ENCODE results near the gene PKHD1. TPM values are rescaled to one million over a fixed set of nuclear protein-coding genes. Genes with fewer than 3 reads are reported as not detected.

Gene PKHD1
- total RNA-seq, 1 experiment from 2014 or later: not detected

- POLR2A ChIA-PET: no interaction called here
- no peak for TF ChIP-seq CTCF (IDR thresholded peaks at IDR 0.05; ENCODE audit: unreplicated experiment)
- intact Hi-C loops (cut with micrococcal nuclease): no loop called here
- Mint-ChIP-seq H3K9me3 (ENCODE audit: unreplicated experiment) (no peaks in the 10 kb centered on the region), H3K4me3 (ENCODE audit: unreplicated experiment) (no peak overlapping the region), H3K27ac (ENCODE audit: low read depth, unreplicated experiment) (no peak overlapping the region), H3K4me1 (ENCODE audit: insufficient read depth, unreplicated experiment) (peaks cover 13% of the 10 kb centered on the region), H3K27me3 (ENCODE audit: insufficient read depth, unreplicated experiment) (no peaks in the 10 kb centered on the region), H3K36me3 (ENCODE audit: insufficient read depth, unreplicated experiment) (no peaks in the 10 kb centered on the region)
- BruUV-seq (replicated peaks): no TSS peak
- no peak for DNase-seq (ENCODE audit: unreplicated experiment)
- CTCF ChIA-PET: interaction anchor here (0.6 to 0.7 kb wide), 2 partner anchors 9 to 432 kb away, joined by 3 read pairs; no protein-coding TSS in a partner anchor
Measured at GRCh38 chr6:51625566-51625965, 461.8 kb downstream of the PKHD1 start.

- no peaks in the 10 kb centered on the region for H3K27me3 Mint-ChIP-seq (ENCODE audit: insufficient read depth, unreplicated experiment)
- BruUV-seq (replicated peaks): no TSS peak
- peaks cover 7% of the 10 kb centered on the region for H3K4me1 Mint-ChIP-seq (ENCODE audit: insufficient read depth, unreplicated experiment)
- H3K36me3 Mint-ChIP-seq (ENCODE audit: insufficient read depth, unreplicated experiment): no peaks in the 10 kb centered on the region
- no peak overlapping the region for H3K27ac Mint-ChIP-seq (ENCODE audit: low read depth, unreplicated experiment)
- POLR2A ChIA-PET: no interaction called here
- no peak for DNase-seq (ENCODE audit: unreplicated experiment)
- intact Hi-C loops (cut with micrococcal nuclease): no loop called here
- CTCF ChIA-PET: interaction anchor here (0.6 to 1.0 kb wide), 5 partner anchors 11 to 399 kb away, joined by 3 read pairs; no protein-coding TSS in a partner anchor
- no peak for TF ChIP-seq CTCF (IDR thresholded peaks at IDR 0.05; ENCODE audit: unreplicated experiment)
- H3K9me3 Mint-ChIP-seq (ENCODE audit: unreplicated experiment): no peaks in the 10 kb centered on the region
- H3K4me3 Mint-ChIP-seq (ENCODE audit: unreplicated experiment): no peak overlapping the region
Measured at GRCh38 chr6:51620971-51621370, 466.4 kb downstream of the PKHD1 start.

GRCh38 chr6:51619042-51619799, 468.2 kb downstream of the PKHD1 start:
- no TSS peak for BruUV-seq (replicated peaks)
- DNase-seq (ENCODE audit: unreplicated experiment): no peak
- H3K36me3 Mint-ChIP-seq (ENCODE audit: insufficient read depth, unreplicated experiment): no peaks in the 10 kb centered on the region
- no peaks in the 10 kb centered on the region for H3K27me3 Mint-ChIP-seq (ENCODE audit: insufficient read depth, unreplicated experiment)
- ChIA-PET CTCF (interaction anchor here (0.6 to 2.0 kb wide), 7 partner anchors 11 to 1880 kb away, joined by 3 to 5 read pairs (median 4); no protein-coding TSS in a partner anchor), POLR2A (interaction anchor here (0.8 kb wide), 1 partner anchor 12 kb away, joined by 3 read pairs; no protein-coding TSS in a partner anchor)
- intact Hi-C loops (cut with micrococcal nuclease): no loop called here
- no peak overlapping the region for H3K4me3 Mint-ChIP-seq (ENCODE audit: unreplicated experiment)
- peaks cover 10% of the 10 kb centered on the region for H3K4me1 Mint-ChIP-seq (ENCODE audit: insufficient read depth, unreplicated experiment)
- no peaks in the 10 kb centered on the region for H3K9me3 Mint-ChIP-seq (ENCODE audit: unreplicated experiment)
- TF ChIP-seq CTCF (IDR thresholded peaks at IDR 0.05; ENCODE audit: unreplicated experiment): no peak
- no peak overlapping the region for H3K27ac Mint-ChIP-seq (ENCODE audit: low read depth, unreplicated experiment)

GRCh38 chr6:51618563-51618962, 468.9 kb downstream of the PKHD1 start:
- Mint-ChIP-seq H3K36me3 (ENCODE audit: insufficient read depth, unreplicated experiment) (no peaks in the 10 kb centered on the region), H3K27ac (ENCODE audit: low read depth, unreplicated experiment) (no peak overlapping the region), H3K4me1 (ENCODE audit: insufficient read depth, unreplicated experiment) (peaks cover 12% of the 10 kb centered on the region), H3K27me3 (ENCODE audit: insufficient read depth, unreplicated experiment) (no peaks in the 10 kb centered on the region), H3K4me3 (ENCODE audit: unreplicated experiment) (no peak overlapping the region), H3K9me3 (ENCODE audit: unreplicated experiment) (no peaks in the 10 kb centered on the region)
- intact Hi-C loops (cut with micrococcal nuclease): no loop called here
- CTCF ChIA-PET: interaction anchor here (0.6 to 2.0 kb wide), 7 partner anchors 10 to 1880 kb away, joined by 3 to 5 read pairs (median 4); no protein-coding TSS in a partner anchor
- POLR2A ChIA-PET: interaction anchor here (0.6 to 0.8 kb wide), 2 partner anchors 13 to 217 kb away, joined by 3 read pairs; no protein-coding TSS in a partner anchor
- peak; percentile 13 for DNase-seq (ENCODE audit: unreplicated experiment)
- TF ChIP-seq CTCF (IDR thresholded peaks at IDR 0.05; ENCODE audit: unreplicated experiment): peak; percentile 53
- BruUV-seq (replicated peaks): no TSS peak

All from MCF 10A (cell line).